Inferior parietal cortex (tissue), 1 donor: ENCODE measurements around the gene SMIM41.

Source experiments
- DNase-seq: peaks from one replicate; pipeline ENCODE4 v3.0.0-alpha.2; 2016; ENCODE audit errors: extremely low spot score

SMIM41 gene

DNA sequence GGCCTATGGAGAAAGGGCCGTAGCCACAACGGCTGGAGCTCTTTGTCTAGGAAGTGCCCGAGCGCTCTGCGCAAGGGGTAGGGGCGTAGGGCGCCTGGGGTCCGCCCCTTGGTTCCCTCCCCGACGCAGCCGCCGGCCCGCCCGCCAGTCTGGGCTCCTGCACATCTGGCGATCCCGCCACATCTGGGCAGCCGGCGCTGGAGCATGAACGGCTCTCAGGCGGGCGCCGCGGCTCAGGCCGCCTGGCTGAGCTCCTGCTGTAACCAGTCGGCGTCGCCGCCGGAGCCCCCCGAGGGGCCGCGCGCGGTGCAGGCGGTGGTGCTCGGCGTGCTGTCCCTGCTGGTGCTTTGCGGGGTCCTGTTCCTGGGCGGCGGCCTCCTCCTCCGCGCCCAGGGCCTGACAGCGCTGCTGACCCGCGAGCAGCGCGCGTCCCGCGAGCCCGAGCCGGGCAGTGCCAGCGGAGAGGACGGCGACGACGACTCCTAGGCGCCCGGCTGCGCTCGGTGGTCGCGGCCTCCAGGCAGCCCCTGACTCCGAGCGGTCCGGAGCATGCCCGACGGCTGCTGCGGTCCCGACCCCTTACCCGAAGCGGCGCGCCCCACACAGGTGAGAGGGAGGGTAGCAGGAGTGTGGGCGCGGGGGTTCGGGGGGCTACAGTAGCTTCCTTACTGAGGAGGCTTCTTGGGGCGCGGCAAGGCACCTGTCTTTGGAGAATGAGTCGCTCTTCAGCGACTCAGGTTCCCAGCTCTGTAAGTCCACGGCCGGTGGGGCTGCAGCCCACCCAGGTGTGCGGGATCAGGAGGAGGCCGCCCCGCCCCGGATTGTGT, at the start of gene SMIM41:
TSS of gene SMIM41 (plus strand) at position 129 of the 827 bp plus-strand sequence. CDS start at position 205, 76 bp downstream.
- no peak for DNase-seq

GRCh38 chr12:52032446-52032803, 47.1 kb upstream of the SMIM41 start:
- peak; percentile 76 for DNase-seq

DNA sequence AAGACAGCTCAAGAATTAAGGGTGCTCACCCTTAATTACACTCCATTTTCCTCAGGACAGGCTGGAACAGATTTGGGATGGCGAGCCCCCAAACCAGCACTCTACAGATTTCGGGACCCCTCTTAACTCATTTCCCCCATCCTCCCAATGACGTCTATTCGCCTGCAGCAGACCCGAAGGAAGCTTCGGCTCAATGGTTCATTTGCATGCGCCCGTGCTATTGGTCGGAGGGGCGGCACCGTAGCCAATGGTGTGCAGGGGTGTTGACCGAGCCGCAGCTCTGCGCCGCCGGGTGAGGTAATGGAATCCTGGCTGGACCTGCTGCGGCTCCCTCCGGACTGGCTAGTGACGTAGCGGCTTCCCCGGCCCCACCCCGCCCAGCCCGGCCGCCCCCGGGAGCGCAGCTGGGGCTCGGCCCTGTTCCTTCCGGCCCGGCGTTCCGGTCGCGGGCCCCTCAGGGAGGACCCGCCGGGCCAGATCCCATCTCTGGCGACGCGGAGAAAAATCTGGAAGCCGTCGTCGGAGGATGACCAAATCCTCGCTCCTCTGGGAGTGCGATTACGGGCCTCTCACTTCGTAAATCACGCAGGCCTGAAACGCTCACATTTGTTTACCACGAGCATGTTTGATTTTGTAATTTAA, 46.6 kb upstream of the SMIM41 start:
- DNase-seq = peak; percentile 94

DNA sequence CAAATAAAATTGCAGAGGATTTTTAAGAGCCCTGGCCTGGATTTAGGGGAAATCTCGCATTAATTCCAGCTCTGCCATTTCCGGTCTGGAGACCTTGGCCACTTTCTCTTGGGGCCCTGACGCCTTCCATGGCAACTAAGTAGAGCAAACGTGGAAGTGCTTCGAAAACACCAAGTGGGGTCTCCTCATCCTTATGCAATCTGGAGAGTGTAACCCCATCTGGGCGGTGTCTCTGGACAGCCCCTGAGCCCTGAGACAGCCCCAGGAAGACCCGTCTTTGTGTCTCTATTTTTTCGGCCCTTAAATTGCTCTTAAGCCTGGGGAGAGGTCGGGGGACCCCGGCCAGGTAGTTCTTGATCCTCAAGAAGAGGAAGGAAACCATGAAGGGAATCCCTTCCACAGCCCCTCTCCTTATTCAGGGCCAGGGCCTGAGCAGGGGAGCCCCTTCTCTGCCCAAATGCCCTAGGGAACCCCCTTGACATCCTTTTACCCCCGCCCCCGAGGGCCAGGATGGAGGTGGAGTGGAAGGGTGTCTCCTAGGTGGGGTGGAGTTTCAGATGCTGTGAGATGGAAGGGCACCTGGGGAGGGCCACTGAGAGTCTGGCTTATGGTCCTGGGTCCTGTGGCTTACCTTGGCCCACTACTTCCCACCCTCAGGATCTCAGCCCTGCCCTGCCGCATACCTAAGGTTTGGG, 45.9 kb upstream of the SMIM41 start:
- DNase-seq = no peak

- DNase-seq = no peak
Observed at GRCh38 chr12:52035190-52035589, 44.3 kb upstream of the SMIM41 start.

- no peak for DNase-seq
Observed at GRCh38 chr12:52035926-52036325, 43.6 kb upstream of the SMIM41 start.

DNA sequence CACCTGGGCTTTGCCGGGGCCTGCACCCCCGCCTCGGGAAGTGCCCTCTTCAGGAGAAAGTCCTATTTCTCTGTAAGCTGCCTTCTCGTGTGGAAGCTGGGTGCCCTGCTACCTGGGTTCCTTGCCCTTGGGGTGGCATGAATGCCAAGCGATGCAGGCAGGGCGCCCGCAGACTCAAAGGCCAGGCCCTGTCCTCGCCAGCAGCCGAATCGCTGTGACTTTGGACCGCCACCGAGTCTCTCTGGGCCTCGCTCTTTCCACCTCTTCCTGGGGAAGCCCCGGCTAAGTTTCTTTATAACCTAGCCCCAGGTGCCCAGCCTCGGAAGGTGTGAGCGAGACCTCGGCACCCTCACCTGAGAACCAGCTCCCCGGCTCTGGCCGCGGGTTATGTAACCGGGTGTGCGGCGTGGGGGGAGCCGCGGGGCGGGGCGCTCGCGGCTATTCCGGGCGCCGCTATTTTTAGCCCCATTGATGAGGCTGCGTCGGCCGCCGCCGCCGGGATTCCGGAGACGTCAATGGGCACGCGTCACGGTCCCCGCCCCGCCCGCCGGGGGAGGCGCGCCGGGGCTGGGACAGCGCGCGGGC, 42.8 kb upstream of the SMIM41 start:
- DNase-seq = peak; percentile 68

- DNase-seq = no peak
Observed at GRCh38 chr12:52037248-52037861, 42.1 kb upstream of the SMIM41 start.

- DNase-seq = no peak
Observed at GRCh38 chr12:52038447-52038846, 41.1 kb upstream of the SMIM41 start.

DNA sequence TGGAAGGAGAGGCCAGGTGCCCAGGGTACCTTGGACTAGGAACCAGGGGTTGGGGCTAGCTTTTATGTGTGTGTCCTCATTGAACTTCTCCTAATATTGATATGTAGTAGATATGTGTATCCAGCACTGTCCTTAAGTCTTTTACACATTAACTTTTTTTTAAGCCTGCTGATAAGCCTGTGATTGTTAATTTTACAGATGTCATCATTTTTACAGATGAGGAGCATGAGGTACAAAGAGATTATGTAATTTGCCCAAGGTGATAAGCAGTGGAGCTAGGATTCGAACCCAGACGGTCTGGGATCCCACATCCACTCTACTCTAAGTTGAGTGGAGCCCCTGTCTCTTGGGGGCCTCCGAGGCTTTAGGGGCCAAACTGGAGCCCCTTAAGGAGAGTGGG, 38.5 kb upstream of the SMIM41 start:
- no peak for DNase-seq

DNA sequence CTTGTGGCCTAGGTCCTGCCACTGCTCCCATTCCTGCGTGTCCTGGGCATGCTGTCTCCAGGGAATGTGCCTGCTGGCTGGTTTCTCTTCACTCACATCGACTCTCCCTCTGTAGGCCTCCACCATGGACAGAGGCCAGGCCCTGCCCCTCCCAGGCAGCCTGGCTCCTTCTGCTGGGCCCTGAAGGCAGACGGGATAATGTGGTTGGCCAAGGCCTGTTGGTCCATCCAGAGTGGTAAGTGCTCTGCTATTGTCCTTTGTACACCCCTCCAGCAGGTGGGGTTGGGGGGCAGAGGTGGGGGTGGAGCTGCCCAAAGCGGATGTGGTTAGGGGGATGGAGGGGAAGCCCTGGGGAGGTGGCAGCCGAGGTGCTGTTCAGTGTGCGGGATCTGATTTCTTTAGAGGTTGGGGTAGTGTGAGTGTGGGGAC, 37.8 kb upstream of the SMIM41 start:
- no peak for DNase-seq

DNA sequence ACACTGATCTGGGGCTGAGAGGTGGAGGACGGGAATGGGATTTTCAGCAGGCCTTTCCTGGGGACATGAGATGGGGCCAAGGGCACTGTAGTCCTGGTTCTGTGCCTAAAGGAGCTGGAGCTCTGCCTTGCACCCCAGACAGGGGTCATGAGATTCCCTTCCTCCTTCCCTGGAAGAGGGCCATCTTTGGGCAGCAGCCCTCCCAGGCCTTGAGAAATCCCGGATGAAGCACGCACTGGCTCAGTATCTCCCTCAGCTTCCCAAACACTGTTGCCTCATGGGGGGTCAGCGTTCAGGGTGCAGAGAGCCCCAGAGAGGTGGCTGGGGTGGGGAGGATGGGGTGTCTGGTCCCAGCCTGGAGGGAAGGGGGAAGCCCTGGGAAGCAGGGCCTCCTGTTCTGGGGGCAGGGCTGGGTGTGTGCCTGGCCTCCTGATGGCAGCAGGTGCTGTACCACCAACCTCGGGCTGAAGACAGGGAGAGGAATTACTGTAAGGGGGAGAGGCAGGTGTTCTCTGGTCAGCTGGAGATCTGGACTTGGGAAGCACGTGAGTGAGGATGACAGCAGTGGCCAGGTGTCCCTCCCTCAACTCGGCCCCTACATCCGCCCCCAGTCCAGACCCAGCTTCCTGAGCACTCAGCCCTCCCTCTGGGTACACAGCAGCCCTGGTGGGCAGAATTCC, 36.7 kb upstream of the SMIM41 start:
- no peak for DNase-seq

- no peak for DNase-seq
Observed at GRCh38 chr12:52043386-52044212, 35.9 kb upstream of the SMIM41 start.

DNA sequence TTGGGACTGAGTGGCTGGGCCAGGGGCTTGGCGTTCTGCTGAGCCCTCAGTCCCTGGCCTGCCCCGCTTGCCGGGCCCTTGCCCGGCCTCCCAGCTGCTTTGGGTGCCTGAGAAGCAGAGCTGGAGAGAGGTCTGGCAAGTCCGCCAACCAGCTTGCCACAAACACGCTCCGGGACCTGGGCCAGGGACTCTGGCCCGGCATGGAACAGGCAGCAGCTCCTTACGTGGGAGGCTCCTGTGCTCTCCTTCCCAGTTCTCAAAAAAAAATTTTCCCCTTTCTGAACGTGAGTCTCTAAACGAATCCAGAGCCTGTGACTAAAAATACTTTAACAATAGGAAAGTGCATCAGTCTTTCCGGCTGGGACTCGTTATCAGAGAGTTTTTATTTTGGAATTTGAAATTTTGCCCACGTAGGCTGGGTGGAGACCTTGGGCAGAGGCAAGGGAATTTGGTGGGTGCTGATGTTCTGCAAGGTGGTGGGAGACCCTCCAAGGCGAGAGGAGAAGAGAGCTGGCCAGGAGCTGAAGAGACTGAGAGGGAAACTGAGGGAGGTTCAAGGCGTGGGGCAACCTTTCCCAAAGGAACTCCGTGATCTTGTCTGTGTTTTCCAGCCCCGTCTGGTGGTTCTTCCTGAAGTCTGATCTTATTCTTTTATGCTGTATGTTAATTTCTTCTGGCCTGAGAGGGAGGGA, 35.1 kb upstream of the SMIM41 start:
- no peak for DNase-seq

DNA sequence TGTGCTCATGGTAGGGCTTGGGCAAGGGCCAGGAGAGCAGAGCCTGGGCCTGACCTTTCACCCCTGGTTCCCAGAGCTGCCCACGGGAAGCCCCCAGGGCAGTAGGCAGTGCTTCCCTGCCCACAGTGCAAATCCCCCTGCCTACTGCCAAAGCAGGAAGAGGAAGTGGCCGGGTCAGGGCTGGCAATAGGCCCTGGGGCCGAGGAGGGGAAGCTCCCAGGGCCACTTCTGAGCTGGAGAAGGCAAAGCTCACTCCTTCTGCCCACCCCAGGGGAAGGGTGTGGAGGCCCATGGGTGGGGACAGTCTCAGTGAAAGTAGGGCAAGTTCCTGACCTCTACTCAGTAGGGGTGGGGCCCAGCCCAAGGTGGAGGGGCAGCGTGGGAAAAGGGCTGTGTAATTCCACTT, 33.7 kb upstream of the SMIM41 start:
- DNase-seq = no peak

- no peak for DNase-seq
Observed at GRCh38 chr12:52046859-52047258, 32.6 kb upstream of the SMIM41 start.

- no peak for DNase-seq
Observed at GRCh38 chr12:52049286-52049685, 30.2 kb upstream of the SMIM41 start.

DNA sequence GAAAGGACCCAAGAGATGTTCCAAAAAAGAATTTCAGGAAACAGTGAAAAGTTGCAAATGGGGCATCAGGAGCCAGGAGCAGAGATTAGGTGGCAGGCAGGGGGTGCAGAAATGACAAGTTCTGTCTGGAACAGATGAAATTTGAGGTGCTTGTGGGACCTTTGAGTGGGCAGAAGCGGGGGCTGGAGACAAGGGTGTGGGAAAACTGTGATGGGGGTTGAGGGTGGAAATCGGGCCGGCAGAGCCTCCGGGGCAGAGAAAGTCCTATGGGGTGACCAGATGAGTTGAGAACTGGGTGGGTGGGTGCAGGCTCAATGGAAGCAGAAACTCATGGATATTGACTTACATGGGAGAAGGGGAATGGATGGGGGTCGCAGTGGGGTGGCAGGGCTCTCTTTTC, 29.8 kb upstream of the SMIM41 start:
- no peak for DNase-seq

- DNase-seq = no peak
Observed at GRCh38 chr12:52050116-52050757, 29.3 kb upstream of the SMIM41 start.
